Airway epithelial cell (primary cell): ENCODE results near the gene CDC42EP4. TPM values are rescaled to one million over a fixed set of nuclear protein-coding genes. Genes with fewer than 3 reads are reported as not detected.

ENCODE experiments used
- total RNA-seq: library from RNA; depleted of rRNA; stranded (reverse); fragments of >200 nt; gene quantifications from 2 replicates; pipeline ENCODE4 v1.2.3, GENCODE V29; 2015

The CDC42EP4 gene, protein sequence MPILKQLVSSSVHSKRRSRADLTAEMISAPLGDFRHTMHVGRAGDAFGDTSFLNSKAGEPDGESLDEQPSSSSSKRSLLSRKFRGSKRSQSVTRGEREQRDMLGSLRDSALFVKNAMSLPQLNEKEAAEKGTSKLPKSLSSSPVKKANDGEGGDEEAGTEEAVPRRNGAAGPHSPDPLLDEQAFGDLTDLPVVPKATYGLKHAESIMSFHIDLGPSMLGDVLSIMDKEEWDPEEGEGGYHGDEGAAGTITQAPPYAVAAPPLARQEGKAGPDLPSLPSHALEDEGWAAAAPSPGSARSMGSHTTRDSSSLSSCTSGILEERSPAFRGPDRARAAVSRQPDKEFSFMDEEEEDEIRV
- 37.0 and 58.9 TPM in 2 replicates for total RNA-seq

DNA sequence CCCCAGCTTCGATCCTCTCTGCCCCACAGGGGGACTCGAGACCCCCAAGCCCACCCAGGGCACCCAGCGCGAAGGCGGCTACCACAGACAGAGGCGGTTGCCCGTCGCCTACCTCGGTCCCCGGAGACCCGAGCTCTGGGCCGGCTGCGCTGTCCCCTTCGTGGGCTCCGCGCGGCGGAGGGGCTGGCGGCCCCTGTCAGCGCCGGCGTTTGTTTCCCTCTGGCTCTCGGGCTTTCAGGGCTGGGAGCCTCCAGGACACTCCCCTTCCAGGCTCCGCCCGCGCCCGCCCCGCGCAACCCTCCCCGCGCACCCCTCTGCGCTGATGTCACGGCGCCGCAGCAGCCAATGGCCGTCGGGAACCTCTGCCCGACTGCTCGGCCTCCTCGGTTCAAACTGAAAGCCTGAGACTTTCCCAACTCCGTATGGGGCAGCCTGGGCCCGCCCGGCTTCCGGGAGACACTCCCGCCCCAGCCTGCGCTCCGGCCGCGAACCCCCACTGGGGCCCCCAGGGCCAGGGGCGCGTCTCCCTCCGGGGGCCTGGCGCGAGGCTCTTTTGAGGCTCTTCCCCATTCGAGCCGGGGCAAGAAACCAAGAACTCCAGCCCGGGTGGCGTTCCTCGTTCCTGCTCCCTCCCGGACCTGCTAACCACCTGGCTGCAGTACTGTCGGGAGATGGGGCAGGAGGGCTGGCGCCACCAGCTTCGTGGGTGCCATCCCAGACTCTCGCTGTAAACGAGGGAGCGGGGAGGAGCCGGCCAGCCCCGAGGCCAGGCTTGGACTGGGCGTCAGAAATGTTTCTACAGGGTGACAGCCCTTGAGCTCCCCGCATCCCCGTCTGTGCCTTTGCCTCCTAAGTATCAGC, at the start of gene CDC42EP4:
Gene CDC42EP4 (minus strand): TSS at position 221 of the 861 bp plus-strand sequence. CDS start 25,501 bp downstream, outside the sequence.

DNA sequence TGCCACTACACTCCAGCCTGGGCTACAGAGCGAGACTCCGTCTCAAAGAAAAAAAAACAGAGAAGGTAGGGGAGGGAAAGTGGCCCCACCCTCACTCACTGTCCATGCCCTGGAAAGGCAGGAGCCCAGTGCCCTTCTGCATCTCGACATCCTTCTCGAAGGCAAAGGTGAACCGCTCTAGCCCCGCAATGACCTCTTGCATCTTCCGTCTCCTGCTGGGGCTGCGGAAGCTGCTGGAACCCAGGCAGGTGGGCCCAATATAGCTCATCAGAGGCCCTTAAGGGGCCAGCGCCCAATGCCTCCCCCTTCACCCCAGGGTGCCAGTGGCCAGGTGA, 50.2 kb downstream of the CDC42EP4 start, which contains the start of gene CPSF4L:
Gene CPSF4L (minus strand): TSS at position 264 of the 335 bp plus-strand sequence. CDS start 62 bp downstream, at position 202.

Other genes with a start within 250 kb of the CDC42EP4 start
- 13.1 and 15.7 TPM in 2 replicates for gene SLC39A11, start 219.3 kb downstream of the CDC42EP4 start, total RNA-seq
- not detected in 2 replicates for gene SSTR2, start 147.0 kb downstream of the CDC42EP4 start, total RNA-seq
- gene COG1, start 118.9 kb downstream of the CDC42EP4 start, total RNA-seq, result 15.1 and 17.5 TPM in 2 replicates
- gene CPSF4L, start 50.1 kb downstream of the CDC42EP4 start, total RNA-seq, result not detected in 2 replicates